HEK293 (cell line): ENCODE measurements around the gene TRIM7.

Experiments
- CTCF ChIA-PET: fragments of 350-600 bp; formaldehyde crosslinking; extraction: SDS; loops from one replicate; lab custom pipeline; 2021; ENCODE audit warnings: antibody characterized with exemption; lab: Yijun Ruan, JAX
- POLR2A ChIA-PET: fragments of 300-600 bp; formaldehyde crosslinking; extraction: SDS; loops from one replicate; lab custom pipeline; 2020; ENCODE audit warnings: antibody characterized with exemption, inconsistent platforms; lab: Yijun Ruan, JAX
- H3K27ac ChIP-seq: fragments of 200-500 bp; sonication (Bioruptor generic); 2 replicates; pipeline ENCODE4 v1.5.1; 2014; ENCODE audit warnings: low read depth, low read length, control low read depth, inconsistent platforms; ENCODE audit errors: extremely low read depth
- H3K36me3 ChIP-seq, 2 experiments: fragments of 200-500 bp in 1 of 2; sonication (Bioruptor generic) in 1 of 2; 1 replicate in 1 of 2; 2 replicates in 1 of 2; pipeline ENCODE4 v1.5.1; 2014 to 2017; ENCODE audit warnings: inconsistent platforms in 2 of 2, low read length in 2 of 2; ENCODE audit not compliant: control insufficient read depth in 2 of 2, insufficient read depth in 1 of 2
- H3K4me1 ChIP-seq: fragments of 200-500 bp; sonication (Bioruptor generic); 2 replicates; pipeline ENCODE4 v1.5.1; 2014; ENCODE audit warnings: mild to moderate bottlenecking, low read length, inconsistent platforms; ENCODE audit not compliant: control insufficient read depth, insufficient read depth
- H3K4me3 ChIP-seq: 2 replicates; pipeline ENCODE4 v1.5.1; 2011; ENCODE audit warnings: low read depth, mild to moderate bottlenecking, control low read depth, low read length, moderate library complexity
- H3K9me3 ChIP-seq: fragments of 200-500 bp; sonication (Bioruptor generic); 2 replicates; pipeline ENCODE4 v1.5.1; 2014; ENCODE audit warnings: low read depth, low read length, inconsistent platforms; ENCODE audit not compliant: control insufficient read depth, insufficient read depth
- EGR2 ChIP-seq: fragments of 450-650 bp; formaldehyde crosslinking; IDR thresholded peaks from 2 replicates; pipeline ENCODE4 v1.5.1; 2016; ENCODE audit warnings: low read depth, missing biosample characterization, missing genetic modification characterization
- IKZF3 ChIP-seq: fragments of 450-650 bp; IDR thresholded peaks from 2 replicates; pipeline ENCODE4 v1.5.0; 2018; ENCODE audit warnings: missing biosample characterization, mild to moderate bottlenecking, missing genetic modification characterization, moderate library complexity
- KLF17 ChIP-seq: fragments of 450-650 bp; formaldehyde crosslinking; IDR thresholded peaks from 2 replicates; pipeline ENCODE4 v1.5.1; 2016; ENCODE audit warnings: missing biosample characterization, missing genetic modification characterization
- KLF8 ChIP-seq: fragments of 450-650 bp; formaldehyde crosslinking; IDR thresholded peaks from 2 replicates; pipeline ENCODE4 v1.5.1; 2016; ENCODE audit warnings: missing biosample characterization, missing genetic modification characterization
- PBX3 ChIP-seq: sonication (generic); formaldehyde crosslinking; IDR thresholded peaks from 2 replicates; pipeline ENCODE4 v1.8.1; 2022; ENCODE audit warnings: mild to moderate bottlenecking, moderate library complexity, missing genetic modification reagents
- PRDM1 ChIP-seq: fragments of 450-650 bp; formaldehyde crosslinking; IDR thresholded peaks from 2 replicates; pipeline ENCODE4; 2016; ENCODE audit warnings: missing biosample characterization, missing genetic modification characterization
- SP3 ChIP-seq: fragments of 450-650 bp; formaldehyde crosslinking; IDR thresholded peaks from 2 replicates; pipeline ENCODE4 v1.5.1; 2016; ENCODE audit warnings: missing biosample characterization, missing genetic modification characterization
- ZBTB48 ChIP-seq: fragments of 450-650 bp; formaldehyde crosslinking; IDR thresholded peaks from 2 replicates; pipeline ENCODE4 v1.5.1; 2016; ENCODE audit warnings: missing biosample characterization, missing genetic modification characterization
- ZFHX2 ChIP-seq: fragments of 450-650 bp; formaldehyde crosslinking; conservative IDR thresholded peaks from 2 replicates; pipeline ENCODE4 v1.5.1; 2016; ENCODE audit warnings: missing biosample characterization, missing genetic modification characterization
- ZNF10 ChIP-seq: fragments of 450-650 bp; formaldehyde crosslinking; IDR thresholded peaks from 2 replicates; pipeline ENCODE4 v1.5.1; 2017; ENCODE audit warnings: missing biosample characterization, missing genetic modification characterization
- ZNF184 ChIP-seq: fragments of 450-650 bp; IDR thresholded peaks from 2 replicates; pipeline ENCODE4 v1.5.1; 2018; ENCODE audit warnings: missing biosample characterization, mild to moderate bottlenecking, missing genetic modification characterization
- ZNF2 ChIP-seq: fragments of 450-650 bp; formaldehyde crosslinking; IDR thresholded peaks from 2 replicates; pipeline ENCODE4 v1.5.1; 2016; ENCODE audit warnings: missing biosample characterization, missing genetic modification characterization
- ZNF202 ChIP-seq: fragments of 450-650 bp; formaldehyde crosslinking; IDR thresholded peaks from 2 replicates; pipeline ENCODE4 v1.5.1; 2016; ENCODE audit warnings: missing biosample characterization, missing genetic modification characterization, borderline replicate concordance
- ZNF223 ChIP-seq: fragments of 450-650 bp; formaldehyde crosslinking; IDR thresholded peaks from 2 replicates; pipeline ENCODE4 v1.5.1; 2016; ENCODE audit warnings: missing biosample characterization, missing genetic modification characterization
- ZNF239 ChIP-seq: fragments of 450-650 bp; formaldehyde crosslinking; IDR thresholded peaks from 2 replicates; pipeline ENCODE4 v1.5.1; 2016; ENCODE audit warnings: missing biosample characterization, missing genetic modification characterization
- ZNF24 ChIP-seq: fragments of 450-650 bp; formaldehyde crosslinking; IDR thresholded peaks from 2 replicates; pipeline ENCODE4 v1.5.1; 2016; ENCODE audit warnings: missing biosample characterization, missing genetic modification characterization
- ZNF394 ChIP-seq: fragments of 450-650 bp; formaldehyde crosslinking; IDR thresholded peaks from 2 replicates; pipeline ENCODE4 v1.5.1; 2016; ENCODE audit warnings: missing biosample characterization, missing genetic modification characterization, mild to moderate bottlenecking, moderate library complexity, borderline replicate concordance
- ZNF544 ChIP-seq: fragments of 450-650 bp; formaldehyde crosslinking; IDR thresholded peaks from 2 replicates; pipeline ENCODE4 v1.5.0; 2017; ENCODE audit warnings: missing biosample characterization, missing genetic modification characterization
- ZNF692 ChIP-seq: fragments of 450-650 bp; formaldehyde crosslinking; IDR thresholded peaks from 2 replicates; pipeline ENCODE4 v1.5.1; 2016; ENCODE audit warnings: missing biosample characterization, missing genetic modification characterization
- ZNF792 ChIP-seq: fragments of 450-650 bp; formaldehyde crosslinking; IDR thresholded peaks from 2 replicates; pipeline ENCODE4 v1.5.1; 2016; ENCODE audit warnings: missing biosample characterization, missing genetic modification characterization
- ZXDB ChIP-seq: fragments of 450-650 bp; formaldehyde crosslinking; IDR thresholded peaks from 2 replicates; pipeline ENCODE4 v1.5.1; 2016; ENCODE audit warnings: missing biosample characterization, missing genetic modification characterization
- TF ChIP-seq, protein P1 (sequence below): fragments of 450-650 bp; formaldehyde crosslinking; IDR thresholded peaks from 2 replicates; pipeline ENCODE4 v1.5.1; 2016; ENCODE audit warnings: missing biosample characterization, missing genetic modification characterization

Gene TRIM7

GRCh38 chr5:181193656-181194055, 11.3 kb downstream of the TRIM7 start:
- H3K4me3 ChIP-seq, result no peak overlapping the region
- H3K36me3 ChIP-seq, result no peaks in the 10 kb centered on the region
- TF ChIP-seq ZFHX2 (tag by site-specific recombination) (0 out of 2 replicates have a peak, but pooled peaks have one; percentile 33), ZNF2 (no peak)
- TF ChIP-seq, all 188 proteins: peak for 1
- no peaks in the 10 kb centered on the region for H3K4me1 ChIP-seq
- POLR2A ChIA-PET, result interaction anchor here (6.8 kb wide), 1 partner anchor 13 kb away, joined by 86 read pairs; the partner anchor contains the start of gene TRIM7
- CTCF ChIA-PET, result interaction anchor here (0.9 to 1.0 kb wide), 2 partner anchors 25 to 52 kb away, joined by 3 read pairs; no protein-coding TSS in a partner anchor
- H3K27ac ChIP-seq, result no peak overlapping the region
- no peaks in the 10 kb centered on the region for H3K9me3 ChIP-seq

DNA sequence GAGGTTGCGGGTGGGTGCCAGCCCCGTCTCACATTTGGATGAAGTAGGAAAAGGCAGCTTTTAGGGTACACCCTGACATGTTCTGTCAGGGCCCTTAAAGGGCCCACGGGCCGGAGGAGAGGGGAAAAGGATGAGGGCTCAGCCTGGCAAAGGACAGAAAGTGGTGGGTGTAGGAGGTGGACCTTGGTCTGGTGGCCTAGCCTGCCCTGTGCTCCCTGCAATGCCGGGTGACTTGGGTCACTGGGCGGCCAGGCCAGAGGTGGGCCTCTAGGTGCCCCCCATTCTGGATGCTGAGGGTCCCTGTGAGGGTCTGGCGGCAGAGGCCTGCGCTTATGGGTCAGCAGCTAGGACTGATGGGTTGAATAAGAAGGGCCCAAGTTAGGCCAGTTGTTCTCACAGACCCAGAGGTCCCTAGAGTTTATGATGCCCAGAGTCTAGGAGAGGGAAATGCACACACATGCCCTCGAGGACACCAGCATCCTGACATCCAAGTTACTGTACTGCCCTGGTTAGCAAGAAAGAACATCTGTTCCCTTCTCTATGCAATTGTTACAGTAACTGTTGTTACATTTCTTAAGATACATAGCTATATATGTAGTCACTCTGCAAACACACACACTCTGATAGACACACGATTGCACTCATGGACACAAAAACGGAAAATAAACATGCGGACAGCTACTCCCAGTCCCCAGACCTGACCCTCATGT, 12.5 kb downstream of the TRIM7 start:
- Histone ChIP-seq H3K4me3 (peak overlapping the region; percentile 75), H3K9me3 (no peaks in the 10 kb centered on the region), H3K36me3 (no peaks in the 10 kb centered on the region), H3K27ac (peak overlapping the region; percentile 59; the same call in 1 of the 2 replicates), H3K4me1 (no peaks in the 10 kb centered on the region)
- TF ChIP-seq ZNF544 (tag by site-specific recombination) (no peak), ZBTB48 (tag by site-specific recombination) (0 out of 2 replicates have a peak, but pooled peaks have one; percentile 2), ZNF202 (tag by site-specific recombination) (no peak), EGR2 (tag by site-specific recombination) (0 out of 2 replicates have a peak, but pooled peaks have one; percentile 3)
- POLR2A ChIA-PET, result interaction anchor here (0.5 to 6.8 kb wide), 14 partner anchors 9 to 72 kb away, joined by 3 to 86 read pairs (median 6); partner anchors contain the start of genes RACK1, TRIM41, TRIM52 and TRIM7
- CTCF ChIA-PET, result interaction anchor here (0.5 to 4.1 kb wide), 6 partner anchors 8 to 24 kb away, joined by 3 to 27 read pairs (median 8); partner anchors contain the start of gene TRIM7

DNA sequence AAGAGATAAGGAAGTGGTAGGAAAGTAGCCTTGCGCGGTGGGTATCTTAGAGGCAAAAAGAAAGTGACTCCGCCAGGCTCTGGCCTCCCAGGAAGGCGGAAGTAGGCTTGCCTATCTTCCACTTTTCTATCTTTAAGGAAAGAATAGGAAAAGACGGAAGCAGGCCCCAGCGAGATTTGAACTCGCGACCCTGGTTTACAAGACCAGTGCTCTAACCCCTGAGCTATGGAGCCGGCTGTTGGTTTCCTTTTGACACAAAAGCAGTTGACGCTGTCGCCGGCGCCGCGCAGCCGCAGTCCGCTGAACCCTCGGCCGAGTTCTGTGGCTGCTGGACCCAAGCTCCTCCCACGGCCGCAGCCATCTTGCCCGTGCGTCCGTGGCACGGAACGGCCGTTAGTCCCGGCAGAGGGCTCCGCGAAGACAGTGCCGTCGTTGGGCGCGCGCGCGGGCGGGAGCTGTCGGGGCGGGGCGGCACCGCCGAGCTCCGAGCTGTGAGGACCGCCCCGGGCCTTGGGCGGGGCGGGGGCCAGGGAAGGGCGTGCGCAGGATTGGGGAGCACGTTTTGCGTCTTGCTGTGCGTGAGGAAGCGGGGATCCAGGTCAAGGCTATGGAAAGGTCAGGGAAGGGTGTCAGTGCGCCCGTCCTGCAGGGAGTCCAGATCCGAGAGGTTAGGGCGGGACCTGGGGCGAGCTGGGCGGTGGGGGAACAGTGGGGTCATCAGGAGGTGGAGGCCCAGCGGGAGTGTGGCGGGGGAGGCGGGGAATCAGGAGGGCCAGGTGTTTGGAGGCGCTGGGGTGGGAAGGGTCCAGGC, 13.3 kb downstream of the TRIM7 start:
- Histone ChIP-seq H3K27ac (peak overlapping the region; percentile 59; the same call in 1 of the 2 replicates), H3K4me1 (no peaks in the 10 kb centered on the region), H3K9me3 (no peaks in the 10 kb centered on the region), H3K4me3 (peak overlapping the region; percentile 75), H3K36me3 (no peaks in the 10 kb centered on the region)
- ChIA-PET POLR2A (interaction anchor here (0.5 to 6.8 kb wide), 17 partner anchors 8 to 73 kb away, joined by 3 to 86 read pairs (median 4); partner anchors contain the start of genes RACK1, TRIM41, TRIM52 and TRIM7), CTCF (interaction anchor here (0.8 to 4.1 kb wide), 5 partner anchors 12 to 52 kb away, joined by 4 to 27 read pairs (median 11); partner anchors contain the start of genes RACK1 and TRIM7)
- TF ChIP-seq ZXDB (peak; percentile 81), PRDM1 (tag by site-specific recombination) (no peak; the same call in 1 of the 2 replicates), ZNF202 (tag by site-specific recombination) (no peak), ZNF239 (tag by site-specific recombination) (0 out of 2 replicates have a peak, but pooled peaks have one; percentile 1), ZNF10 (tag by site-specific recombination) (no peak; the same call in 1 of the 2 replicates), ZNF394 (peak; percentile 61; the same call in 1 of the 2 replicates), ZNF792 (tag by site-specific recombination) (no peak), ZNF692 (tag by site-specific recombination) (peak; percentile 50), KLF17 (tag by site-specific recombination) (peak; percentile 40; the same call in 1 of the 2 replicates), KLF8 (tag by site-specific recombination) (peak; percentile 19), IKZF3 (tag by site-specific recombination) (peak; percentile 95), ZNF223 (no peak), ZNF184 (tag by site-specific recombination) (peak; percentile 69; the same call in 1 of the 2 replicates), ZNF24 (tag by site-specific recombination) (peak; percentile 53; the same call in 1 of the 2 replicates), PBX3 (CRISPR knock-in tag) (peak; percentile 74; the same call in 1 of the 2 replicates), SP3 (tag by site-specific recombination) (peak; percentile 87)
- TF ChIP-seq, protein P1, sequence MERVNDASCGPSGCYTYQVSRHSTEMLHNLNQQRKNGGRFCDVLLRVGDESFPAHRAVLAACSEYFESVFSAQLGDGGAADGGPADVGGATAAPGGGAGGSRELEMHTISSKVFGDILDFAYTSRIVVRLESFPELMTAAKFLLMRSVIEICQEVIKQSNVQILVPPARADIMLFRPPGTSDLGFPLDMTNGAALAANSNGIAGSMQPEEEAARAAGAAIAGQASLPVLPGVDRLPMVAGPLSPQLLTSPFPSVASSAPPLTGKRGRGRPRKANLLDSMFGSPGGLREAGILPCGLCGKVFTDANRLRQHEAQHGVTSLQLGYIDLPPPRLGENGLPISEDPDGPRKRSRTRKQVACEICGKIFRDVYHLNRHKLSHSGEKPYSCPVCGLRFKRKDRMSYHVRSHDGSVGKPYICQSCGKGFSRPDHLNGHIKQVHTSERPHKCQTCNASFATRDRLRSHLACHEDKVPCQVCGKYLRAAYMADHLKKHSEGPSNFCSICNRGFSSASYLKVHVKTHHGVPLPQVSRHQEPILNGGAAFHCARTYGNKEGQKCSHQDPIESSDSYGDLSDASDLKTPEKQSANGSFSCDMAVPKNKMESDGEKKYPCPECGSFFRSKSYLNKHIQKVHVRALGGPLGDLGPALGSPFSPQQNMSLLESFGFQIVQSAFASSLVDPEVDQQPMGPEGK (tag by site-specific recombination), result peak; percentile 31
